GM12892 (cell line): ENCODE data around the gene ADARB2.

Source experiments
- POLR2A ChIP-seq: IDR thresholded peaks from 2 replicates; pipeline ENCODE4 v1.6.1; 2011; ENCODE audit warnings: low read depth, low read length, control low read depth
- POLR2AphosphoS5 ChIP-seq: IDR thresholded peaks from 2 replicates; pipeline ENCODE4 v1.6.1; 2011; ENCODE audit warnings: low read depth, low read length, control low read depth

GRCh38 chr10:1514681-1515080 lies 222.6 kb downstream of the ADARB2 start:
- TF ChIP-seq POLR2A (no peak), POLR2AphosphoS5 (no peak)
